Measurements from ENCODE around the gene CYP46A1.
"Not testable (repeated sequence)": the region's sequence is repeated elsewhere in the genome, so short reads cannot be mapped to it uniquely, and the experiment has no call there.

Gene CYP46A1

DNA sequence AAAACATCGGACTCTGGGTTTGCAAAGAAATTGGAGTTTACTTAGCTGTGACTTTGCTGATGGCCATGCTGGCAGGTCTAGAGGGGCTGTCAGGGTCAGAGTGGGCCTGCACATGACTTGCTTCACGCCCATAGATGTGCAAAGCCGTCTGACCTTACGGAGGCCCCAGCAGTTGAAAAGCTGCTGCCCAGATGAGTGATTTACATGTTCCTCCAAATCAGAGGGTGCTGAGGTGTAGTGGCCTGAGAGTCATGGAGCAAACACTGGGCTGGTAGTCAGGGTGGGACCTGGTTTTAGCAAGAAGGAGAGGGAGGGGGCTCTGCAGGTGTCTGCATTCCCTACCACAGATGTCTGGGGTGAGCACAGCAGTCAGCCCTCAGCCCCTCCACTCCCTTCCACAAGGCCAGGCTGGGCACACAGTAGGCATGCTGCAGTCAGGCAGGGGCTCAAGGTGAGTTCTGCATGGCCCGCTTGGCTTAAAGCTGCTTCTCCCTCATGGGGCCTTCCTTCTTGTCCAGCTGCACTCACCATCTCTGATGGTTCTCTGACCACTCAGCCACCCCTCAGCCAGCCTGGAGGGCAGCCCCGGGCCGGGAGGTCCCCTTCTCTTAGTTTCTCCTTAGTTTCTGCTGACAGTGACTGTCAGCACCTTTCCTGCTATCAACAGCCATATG, 74.9 kb downstream of the CYP46A1 start:
- no peak for DNase-seq (ENCODE audit: low read depth)

DNA sequence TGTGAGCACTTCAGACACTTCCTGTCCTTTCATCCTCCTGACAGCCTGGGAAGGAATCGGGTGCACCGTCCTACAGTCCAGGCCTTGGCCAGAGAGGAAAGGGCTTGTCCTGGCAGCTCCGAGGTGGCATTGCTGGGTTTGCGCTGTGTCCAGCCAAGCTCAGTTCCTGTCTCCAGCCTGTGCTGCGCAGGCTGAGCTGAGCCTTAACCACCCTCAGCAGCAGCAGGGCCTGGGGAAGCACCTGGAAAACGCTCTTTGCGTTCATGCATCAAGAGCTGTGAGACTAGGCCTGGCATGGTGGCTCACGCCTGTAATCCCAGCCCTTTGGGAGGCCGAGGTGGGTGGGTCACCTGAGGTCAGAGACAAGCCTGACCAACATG, 75.4 kb downstream of the CYP46A1 start:
- DNase-seq (ENCODE audit: low read depth): no peak

DNA sequence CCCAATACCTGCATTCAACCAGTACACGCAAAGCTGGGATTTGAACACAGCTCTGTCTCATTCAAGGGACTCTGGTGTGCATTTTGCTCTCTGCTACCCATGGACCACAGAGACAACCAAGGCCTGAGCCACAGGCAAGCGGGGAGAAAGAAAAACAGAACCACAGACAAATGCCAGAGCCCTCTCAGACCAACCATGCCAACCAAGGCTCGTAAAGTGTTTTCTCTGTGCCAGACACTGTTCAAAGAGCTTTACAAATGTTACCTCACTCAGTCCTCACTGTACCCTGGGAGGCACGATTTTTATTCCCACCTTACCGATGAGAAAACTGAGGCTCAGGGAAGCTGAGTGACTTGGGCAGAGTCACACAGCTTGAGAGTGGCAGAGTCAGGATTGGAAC, 76.7 kb downstream of the CYP46A1 start:
- DNase-seq (ENCODE audit: low read depth): no peak

DNA sequence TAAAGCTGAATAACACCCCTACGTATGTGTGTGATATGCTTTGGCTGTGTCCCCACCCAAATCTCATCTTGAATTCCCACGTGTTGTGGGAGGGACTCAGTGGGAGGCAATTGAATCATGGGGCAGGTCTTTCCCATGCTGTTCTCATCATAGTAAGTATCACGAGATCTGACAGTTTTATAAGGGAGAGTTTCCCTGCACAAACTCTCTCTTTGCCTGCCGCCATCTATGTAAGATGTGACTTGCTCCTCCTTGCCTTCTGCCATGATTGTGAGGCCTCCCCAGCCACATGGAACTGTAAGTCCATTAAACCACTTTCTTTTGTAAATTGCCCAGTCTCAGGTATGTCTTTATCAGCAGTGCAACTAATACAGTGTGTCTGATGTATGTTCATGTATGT, 78.8 kb downstream of the CYP46A1 start:
- not testable (repeated sequence) for DNase-seq (ENCODE audit: low read depth)

DNA sequence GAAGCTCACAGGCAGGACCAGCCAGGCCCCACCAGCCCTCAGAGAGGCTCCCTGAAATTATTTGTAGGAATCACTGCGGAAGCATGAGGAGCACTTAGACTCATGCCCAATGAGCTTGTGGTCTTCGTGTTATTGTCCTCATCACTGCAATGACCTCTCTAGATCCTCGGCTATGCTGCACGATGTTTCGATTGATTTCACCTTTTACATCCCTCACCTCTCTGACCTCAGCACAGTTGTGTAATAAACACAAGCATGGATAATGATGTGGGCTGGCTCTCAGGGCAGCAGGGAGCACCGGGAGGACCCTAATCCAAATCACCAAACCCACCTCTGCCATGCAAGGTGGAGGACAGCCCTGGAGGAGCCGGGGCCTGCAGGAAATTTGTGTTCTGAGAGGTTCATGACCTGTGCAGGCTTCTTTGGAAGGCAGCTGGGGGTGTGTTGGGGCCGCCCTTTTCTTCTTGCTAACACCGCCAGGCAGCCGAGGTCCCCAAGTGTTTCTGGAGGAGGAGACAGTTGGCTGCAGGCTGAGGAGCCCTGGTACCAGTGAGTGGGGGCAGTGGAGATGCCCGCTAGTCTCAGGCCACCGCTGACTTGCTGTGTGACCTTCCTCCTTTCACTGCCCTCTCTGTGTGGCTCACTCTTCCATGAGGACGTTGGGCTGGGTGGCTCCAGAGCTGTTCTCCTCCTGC, 79.6 kb downstream of the CYP46A1 start:
- no peak for DNase-seq (ENCODE audit: low read depth)

DNA sequence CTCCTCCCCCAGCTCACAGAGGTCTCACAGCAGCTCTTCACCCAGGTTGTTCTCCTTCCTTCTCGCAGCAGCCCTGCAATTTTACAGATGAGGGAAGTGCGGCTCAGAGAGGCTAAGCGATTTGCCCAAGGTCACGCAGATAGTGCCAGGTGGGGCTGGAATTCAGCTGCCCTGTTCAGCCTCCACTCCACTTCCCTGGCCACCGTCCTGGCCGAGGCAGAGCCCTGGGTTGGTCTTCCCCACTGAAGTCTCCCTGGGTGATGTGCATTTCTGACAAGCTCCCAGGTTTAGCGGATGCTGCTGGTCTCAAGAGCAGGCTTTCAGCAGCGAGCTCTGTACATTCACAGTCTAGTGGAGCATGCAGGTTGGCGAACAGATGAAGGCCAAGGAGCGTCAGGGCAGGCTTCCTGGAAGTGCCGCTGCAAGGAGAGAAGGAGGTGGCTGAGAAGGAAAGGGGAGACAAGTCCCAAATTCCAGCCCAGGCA, 80.2 kb downstream of the CYP46A1 start:
- DNase-seq (ENCODE audit: low read depth): no peak

DNA sequence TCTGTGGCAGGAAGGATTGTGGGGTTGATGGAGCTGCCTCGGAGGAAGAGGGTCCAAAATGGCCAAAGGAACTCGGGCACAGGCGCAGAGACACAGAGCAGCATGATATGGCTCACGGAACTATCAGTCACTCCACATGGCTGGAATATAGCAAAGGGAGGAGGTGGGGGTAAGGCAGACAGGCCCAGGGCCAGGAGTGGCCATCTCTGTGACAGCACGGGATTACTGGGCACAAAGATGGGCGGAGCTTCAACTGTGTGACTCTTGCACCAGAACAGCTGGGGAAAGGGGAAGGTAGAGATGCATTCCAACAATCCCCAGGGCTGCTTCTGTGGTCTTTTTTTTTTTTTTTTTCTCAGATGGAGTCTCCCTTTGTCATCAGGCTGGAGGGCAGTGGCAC, 84.3 kb downstream of the CYP46A1 start:
- DNase-seq (ENCODE audit: low read depth): no peak

DNA sequence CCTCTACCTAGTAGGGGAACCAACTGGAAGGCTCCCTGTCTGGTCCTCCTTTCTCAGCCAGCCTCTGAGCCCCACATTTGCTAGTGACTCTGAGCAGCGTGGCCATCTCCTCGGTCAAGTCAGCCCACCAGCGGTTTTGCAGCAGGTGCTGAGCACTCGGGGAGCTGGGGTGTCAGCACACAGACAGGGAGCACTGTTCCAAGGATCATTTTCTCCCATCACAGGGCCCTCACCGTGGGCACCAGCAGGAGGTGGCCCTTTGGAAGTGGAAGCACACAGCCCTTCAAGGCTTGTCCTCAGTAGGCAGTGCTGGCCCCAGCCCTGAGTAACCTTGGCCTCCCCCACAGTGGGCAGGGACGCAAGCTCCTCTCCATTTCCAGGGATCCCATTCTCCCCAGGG, 85.0 kb downstream of the CYP46A1 start:
- no peak for DNase-seq (ENCODE audit: low read depth)

DNA sequence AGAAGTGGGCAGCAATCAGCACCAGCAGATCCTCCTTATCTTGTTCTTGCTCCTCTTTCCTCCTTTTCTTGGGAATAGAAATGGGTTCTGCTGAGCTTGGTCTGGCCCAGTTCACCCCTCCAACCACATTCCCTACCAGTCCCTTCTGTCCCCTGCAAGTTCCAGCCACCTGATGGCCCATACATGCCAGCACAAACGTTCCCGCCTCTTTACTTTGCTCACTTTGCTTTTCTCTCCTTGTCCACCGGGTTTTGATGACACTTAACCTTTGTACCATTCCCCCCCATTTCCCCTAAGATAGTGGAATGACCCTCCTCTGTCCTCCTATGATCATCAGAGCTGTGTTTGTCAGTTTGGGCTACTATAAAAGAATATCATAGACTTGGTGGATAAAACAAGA, 85.7 kb downstream of the CYP46A1 start:
- no peak for DNase-seq (ENCODE audit: low read depth)

DNA sequence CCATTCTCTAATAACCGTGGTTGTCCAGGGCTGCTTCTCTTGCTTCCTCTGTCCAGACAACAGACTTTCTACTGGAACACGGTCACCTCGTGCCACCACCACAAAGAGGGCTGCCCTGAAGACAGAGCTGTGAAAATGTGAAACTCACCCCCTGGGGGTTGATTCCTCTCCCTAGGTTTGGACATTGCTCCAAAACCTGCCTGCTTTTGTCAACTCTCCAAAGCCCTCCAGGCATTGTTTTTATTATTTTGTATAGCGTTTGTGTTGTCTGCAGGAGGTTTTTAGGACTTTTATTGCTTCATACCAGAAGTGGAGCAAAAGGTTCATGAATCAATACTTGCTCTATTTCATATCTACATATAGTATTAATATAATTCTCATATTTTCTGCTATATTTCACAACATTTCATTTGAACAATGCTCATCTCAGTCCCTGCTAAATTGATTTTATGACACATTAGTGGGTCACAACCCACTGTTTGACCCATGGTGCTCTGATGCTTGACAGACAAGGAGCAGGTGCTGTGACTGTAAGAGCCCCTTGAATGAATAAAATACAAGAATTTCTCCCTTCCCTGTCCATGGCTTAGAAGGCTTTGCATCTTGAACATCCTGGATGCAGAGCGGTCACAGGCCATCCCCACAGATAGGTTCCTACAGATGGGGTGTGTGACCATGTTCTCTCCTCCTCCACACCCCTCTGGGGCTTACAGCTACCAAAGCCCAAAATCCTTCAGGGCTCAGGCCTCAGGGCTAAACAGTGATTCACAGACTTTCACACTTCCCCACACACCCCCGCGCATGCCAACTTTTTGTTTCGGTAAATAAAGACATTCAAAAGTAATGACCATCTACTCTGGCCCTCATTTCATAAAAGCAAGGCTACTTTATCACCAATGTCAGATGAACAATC, 88.5 kb downstream of the CYP46A1 start:
- DNase-seq (ENCODE audit: low read depth): no peak

DNA sequence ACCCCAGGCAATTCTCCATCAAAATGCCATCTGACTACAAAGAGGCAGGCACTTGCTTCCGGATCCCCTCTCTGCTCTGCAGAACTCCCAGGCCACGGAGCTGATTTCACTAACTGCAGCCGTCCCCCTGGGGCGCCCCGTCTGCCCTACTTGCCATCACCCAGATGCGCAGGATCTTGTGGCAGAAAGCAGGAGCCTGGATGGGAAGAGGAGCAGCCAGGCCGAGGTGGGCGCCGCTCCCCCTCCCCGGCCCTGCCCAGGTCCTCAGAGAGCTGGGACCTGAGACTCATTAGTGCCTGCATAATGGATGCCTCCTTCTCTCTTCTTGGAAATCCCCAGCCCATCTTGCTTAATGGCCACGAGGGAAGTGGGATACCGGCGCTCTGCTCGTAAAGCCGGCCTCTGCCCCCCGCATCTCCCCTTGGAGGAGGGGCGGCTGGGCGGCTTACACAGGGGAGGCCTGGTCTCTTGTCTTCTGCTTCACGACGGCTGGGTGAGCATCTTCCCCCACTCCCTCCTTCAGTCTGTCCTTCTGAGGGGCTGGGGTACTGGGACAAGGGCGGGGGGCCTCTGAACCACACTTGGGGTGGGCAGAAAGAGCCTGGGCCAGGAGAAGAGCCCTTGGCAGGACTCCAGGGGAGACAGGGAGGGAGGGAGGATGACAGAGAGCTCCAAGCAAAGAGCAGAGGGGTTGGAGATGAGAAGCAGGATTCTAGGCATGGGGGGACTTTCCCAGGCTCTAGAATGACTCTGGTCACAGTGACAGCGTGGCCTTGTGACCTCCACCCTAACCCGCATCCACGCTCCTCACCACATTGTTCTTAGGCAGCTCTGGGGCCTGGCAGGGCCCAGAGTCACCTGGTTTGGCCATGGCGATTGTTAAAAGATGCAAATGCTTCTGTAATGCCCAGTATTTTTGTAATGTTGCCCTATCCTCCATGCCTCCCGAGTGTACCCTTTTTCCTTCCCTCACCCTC, 89.7 kb downstream of the CYP46A1 start:
- no peak for DNase-seq (ENCODE audit: low read depth)

DNA sequence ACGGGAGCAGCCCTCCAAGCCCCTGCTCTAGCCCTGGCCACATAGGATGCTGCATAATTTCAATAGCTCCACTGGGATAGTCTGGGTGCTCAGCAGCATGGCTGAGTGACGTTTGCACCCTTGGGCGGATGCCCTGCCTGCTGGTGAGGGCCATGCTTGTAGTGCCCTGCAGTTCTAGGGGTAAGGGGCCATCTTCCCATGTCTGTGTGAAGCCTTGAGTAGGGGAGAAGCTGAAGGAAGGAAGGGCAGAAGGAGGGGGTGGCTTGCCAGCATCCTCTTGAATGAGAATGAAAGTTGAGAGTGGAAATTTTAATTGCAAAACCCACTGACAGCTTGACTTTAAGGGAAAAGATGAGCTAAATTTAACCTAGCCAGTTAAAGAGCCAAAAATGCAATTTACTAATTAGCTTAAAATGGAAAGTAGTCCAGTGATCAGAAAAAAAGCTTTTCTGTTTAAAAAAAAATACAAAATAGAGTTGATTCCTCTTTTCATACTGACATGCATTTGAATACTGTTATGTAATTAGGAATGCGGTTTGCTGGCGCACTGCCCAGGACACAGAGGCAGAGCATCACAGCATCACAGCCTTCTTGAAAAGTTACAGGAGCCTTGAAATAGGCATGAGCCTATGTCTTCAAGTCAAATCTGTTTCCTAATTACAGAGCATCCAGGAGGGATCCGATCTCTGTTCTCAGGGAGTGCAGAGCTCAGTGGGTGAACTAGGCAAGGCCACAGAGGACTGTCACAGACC, 90.6 kb downstream of the CYP46A1 start:
- no peak for DNase-seq (ENCODE audit: low read depth)

DNA sequence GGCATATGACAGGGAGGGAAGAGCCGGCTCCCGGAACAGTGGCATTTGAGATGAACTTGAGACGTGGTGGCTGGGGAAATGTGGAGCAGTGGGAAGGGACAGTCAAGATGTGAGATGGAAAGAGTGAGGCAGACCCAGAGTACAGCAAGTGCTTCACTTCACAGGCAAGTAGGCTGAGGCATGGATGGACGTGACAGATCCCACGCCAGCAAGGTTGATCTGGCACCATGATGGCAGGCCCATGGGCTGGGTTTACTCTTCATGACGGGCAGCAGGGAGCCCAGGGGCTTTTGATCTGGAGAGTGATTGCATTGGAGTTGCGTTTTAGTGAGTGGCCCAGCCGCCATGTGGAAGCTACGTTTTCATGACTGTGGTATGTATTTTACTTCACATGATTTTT, 91.3 kb downstream of the CYP46A1 start:
- no peak for DNase-seq (ENCODE audit: low read depth)
